Choroid plexus epithelial cell (primary cell): Measurements from ENCODE around the gene CEP131.

Experiments
- DNase-seq: peaks from one replicate; pipeline ENCODE4 v3.0.0-alpha.2; 2010; ENCODE audit warnings: low read depth
- H3K4me3 ChIP-seq: 2 replicates; pipeline ENCODE4 v1.5.1; 2011; ENCODE audit warnings: low read depth, mild to moderate bottlenecking, control low read depth, low read length, moderate library complexity
- TF ChIP-seq, protein P1 (sequence below): conservative IDR thresholded peaks from 2 replicates; pipeline ENCODE4 v1.5.1; 2011; ENCODE audit warnings: low read depth, mild to moderate bottlenecking, control low read depth, inconsistent platforms, low read length, moderate library complexity

The CEP131 gene

DNA sequence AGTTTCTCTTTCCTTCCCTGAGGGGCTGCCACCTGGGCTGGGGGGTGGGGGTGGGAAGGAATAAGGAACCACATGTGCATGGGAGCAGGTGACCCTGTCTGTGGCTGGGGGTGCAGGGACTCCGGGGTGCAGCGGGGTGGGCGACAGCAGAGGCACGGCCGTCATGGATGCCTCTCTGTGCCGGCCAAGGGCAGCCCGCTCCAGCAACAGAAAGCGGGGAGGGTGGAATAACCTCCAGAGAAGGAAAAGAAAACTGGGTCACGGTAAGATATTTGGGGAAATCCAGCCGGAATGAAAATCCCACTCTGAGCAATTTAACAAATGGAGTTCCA is 20.5 kb upstream of the CEP131 start:
- DNase-seq = no peak
- TF ChIP-seq, protein P1, sequence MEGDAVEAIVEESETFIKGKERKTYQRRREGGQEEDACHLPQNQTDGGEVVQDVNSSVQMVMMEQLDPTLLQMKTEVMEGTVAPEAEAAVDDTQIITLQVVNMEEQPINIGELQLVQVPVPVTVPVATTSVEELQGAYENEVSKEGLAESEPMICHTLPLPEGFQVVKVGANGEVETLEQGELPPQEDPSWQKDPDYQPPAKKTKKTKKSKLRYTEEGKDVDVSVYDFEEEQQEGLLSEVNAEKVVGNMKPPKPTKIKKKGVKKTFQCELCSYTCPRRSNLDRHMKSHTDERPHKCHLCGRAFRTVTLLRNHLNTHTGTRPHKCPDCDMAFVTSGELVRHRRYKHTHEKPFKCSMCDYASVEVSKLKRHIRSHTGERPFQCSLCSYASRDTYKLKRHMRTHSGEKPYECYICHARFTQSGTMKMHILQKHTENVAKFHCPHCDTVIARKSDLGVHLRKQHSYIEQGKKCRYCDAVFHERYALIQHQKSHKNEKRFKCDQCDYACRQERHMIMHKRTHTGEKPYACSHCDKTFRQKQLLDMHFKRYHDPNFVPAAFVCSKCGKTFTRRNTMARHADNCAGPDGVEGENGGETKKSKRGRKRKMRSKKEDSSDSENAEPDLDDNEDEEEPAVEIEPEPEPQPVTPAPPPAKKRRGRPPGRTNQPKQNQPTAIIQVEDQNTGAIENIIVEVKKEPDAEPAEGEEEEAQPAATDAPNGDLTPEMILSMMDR = no peak
- no peak overlapping the region for H3K4me3 ChIP-seq

GRCh38 chr17:81242421-81243332 is 19.9 kb upstream of the CEP131 start:
- no peak overlapping the region for H3K4me3 ChIP-seq
- TF ChIP-seq, protein P1 = no peak
- DNase-seq = no peak

- peak; percentile 49 for DNase-seq
- TF ChIP-seq, protein P1 = peak; percentile 83
- H3K4me3 ChIP-seq = no peak overlapping the region
These were observed 19.1 kb upstream of the CEP131 start for GRCh38 chr17:81241648-81242420.

- H3K4me3 ChIP-seq = no peak overlapping the region
- TF ChIP-seq, protein P1 = no peak
- DNase-seq = no peak
These were observed 18.4 kb upstream of the CEP131 start for GRCh38 chr17:81241203-81241602.

- TF ChIP-seq, protein P1 = no peak
- no peak overlapping the region for H3K4me3 ChIP-seq
- DNase-seq = no peak
These were observed 18.0 kb upstream of the CEP131 start for GRCh38 chr17:81240761-81241160.

DNA sequence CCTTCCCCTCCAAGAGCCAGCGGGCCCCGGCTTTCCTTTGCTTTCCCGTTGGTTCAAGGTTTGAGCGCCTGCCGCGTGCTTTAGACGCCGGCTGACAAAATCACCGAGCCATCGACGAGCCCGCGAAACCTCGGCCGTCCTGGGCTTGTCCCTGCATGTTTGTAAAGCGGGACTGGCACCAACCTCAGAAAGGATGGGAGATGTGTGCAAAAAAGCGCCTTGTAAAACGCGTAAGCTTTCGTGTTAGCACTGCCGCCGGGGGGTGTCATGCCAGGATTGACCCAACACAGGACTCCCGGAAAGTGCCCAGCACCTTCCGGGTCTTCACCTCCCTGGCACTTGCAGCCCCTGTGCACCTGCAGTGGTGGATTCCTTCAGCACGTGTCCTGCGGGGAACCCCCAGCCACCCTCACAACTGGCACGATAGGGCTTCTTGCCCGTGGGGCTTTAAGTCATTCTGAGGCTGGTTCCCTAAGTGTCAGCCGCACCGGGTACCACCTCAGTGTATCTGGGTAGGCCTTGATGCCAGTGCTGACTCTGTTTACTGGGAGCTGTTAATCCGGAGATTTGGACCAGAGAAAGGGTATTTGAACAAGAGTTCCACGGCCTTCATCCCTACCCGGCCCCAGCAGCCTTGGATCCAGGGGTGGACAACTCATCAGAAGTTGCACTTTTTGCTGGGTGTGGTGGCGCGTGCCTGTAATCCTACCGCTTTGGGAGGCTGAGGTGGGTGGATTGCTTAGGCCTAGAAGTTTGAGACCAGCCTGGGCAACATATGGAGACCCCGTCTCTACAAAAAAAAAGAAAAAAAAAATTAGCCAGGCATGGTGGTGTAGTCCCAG is 17.2 kb upstream of the CEP131 start:
- H3K4me3 ChIP-seq = peak overlapping the region; percentile 83

More for the DNA sequence above, 17.2 kb upstream of the CEP131 start:
- TF ChIP-seq, protein P1 = no peak
- peak; percentile 25 for DNase-seq
